GM21576 (cell line): ENCODE data around the gene DBET.
"Not testable (repeated sequence)": the region's sequence is repeated elsewhere in the genome, so short reads cannot be mapped to it uniquely, and the experiment has no call there.

Source experiments
- ATAC-seq: cut with Tn5 transposase; IDR thresholded peaks from one replicate; pipeline ENCODE4 v1.9.1; 2021; ENCODE audit warnings: mild to moderate bottlenecking, moderate library complexity; ENCODE audit not compliant: unreplicated experiment

The DBET gene

DNA sequence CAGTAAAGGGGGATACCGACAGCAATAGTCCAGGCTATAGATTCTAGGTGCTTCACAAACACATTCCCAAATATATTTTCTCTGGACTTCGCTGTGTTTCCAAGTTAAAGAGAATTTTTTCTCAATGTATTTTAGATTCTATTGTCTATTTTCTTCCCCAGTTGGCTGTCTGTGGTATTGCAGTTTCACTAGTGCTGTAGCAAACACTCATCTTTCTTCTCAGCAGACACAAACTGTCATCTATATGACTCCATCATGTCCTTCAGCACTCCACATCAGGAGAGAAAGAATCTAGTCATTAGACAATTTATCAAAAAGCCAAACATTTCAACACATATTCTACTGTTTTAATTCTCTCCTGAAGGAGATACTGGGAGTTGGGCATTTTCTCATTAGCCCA, at the start of gene DBET:
TSS of gene DBET (plus strand) at position 161 of the 400 bp plus-strand sequence.
- ATAC-seq: not testable (repeated sequence)

DNA sequence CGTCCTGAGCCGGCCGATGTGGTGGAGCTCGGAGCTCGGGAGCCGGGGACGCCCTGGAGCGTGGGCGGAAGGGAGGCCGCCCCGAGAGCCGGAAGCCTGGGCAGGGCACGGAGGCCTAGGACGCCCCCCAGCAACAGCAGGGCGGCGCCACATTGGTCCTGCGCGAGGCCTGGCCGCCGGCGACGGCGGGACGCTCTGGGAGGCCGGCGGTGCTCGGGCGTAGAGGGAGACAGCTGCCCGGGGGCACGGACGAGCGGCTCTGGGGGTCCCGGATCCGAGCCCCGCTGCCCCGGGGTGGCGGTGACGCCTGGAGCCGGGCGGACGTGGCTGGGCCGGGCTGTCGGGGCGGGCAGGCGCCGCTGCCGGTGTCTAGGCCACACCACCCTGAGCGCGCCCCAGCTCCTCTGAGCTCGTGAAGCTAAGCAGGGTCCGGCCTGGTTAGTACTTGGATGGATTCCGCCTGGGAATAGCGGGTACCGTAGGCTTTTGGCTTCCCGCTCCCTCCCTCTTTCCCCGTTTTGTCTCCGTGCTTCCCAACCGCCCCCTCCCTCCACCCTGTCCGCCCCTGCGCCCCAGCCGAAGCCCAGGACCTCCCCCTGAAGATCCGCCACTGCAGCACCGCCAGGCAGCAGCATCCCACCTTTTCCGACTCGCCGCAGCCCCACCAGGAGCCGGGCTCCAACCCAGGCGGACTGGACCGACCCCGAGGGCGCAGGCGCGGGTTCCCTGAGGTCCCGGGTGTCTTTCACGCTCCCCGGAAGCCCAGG, 49.3 kb upstream of the DBET start:
- ATAC-seq: no peak

DNA sequence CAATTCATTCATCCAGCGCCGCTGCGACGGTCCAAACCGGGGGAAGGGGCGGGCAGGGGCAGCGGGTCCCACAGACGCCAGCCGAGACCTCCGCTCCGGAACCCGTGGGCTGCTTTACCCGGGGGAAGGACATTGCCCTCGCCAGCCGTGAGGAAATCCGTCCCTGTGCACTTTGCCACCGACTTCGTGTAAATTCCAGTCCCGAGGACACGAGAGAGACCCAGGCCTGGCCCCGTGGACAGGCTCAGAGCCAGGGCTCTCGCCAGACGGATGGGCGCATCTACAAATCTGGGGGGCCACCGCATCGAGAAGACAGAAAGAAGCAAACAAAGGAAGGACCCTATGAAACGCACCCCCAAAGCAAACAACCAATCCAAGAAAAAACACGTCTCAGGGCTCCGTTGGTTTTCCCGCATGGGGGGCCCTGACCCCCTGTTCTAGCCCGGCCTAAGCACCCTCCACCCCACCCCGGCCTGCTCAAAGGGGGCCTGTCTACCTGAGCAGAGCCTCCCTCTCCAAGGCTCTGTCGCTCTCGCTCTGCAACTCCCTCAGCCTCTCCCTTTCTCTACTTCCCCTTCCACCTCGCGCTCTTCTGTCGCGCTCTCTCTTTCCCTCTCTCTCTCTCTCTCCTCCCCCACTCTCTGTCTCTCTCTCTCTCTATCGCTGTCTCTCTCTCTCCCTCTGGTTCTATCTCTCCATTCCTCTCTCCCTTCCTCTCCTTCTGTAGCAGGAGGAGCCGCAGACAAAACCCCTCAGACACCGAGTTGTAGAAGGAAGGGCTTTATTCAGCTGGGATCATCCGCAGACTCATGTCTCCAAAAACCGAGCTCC, 48.5 kb upstream of the DBET start:
- ATAC-seq: no peak

- ATAC-seq: no peak
Observed at GRCh38 chr4:190016369-190017289, 47.7 kb upstream of the DBET start.

DNA sequence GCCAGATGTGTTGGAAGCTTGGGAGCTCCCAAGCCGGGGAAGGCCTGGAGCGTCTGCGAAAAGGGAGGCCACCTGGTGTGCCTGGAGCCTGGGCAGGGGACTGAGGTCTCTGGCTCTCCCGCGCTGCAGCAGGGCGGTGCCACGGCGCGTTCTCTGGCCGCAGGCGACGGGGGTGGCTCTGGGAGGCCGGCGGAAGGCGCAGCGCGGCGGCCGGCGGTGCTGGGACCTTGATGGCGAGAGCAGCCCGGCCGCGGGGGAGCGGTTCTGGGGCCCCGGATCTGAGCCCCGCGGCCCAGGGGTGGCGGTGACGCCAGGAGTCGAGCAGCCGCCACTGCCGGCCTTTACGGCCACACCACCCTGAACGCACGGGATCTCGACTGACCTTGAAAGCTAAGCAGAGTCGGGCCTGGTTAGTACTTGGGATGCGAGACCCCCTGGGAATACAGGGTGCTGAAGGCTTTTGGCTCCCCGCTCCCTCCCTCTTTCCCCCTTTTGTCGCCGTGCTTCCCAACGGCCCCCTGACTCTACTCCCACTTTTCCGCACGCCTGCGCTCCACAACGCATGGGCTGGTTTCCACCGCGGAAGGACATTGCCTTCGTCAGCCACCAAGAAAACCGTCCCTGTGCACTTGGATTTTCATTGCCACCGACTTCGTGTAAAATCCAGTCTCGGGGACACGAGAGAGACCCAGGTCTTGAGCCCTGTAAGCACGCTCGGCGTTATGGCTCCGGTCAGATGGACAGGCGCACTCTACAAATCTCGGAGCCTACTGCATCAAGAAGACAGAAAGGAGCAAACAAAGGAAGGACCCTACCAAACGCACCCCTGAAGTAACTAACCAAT, 46.7 kb upstream of the DBET start:
- no peak for ATAC-seq

DNA sequence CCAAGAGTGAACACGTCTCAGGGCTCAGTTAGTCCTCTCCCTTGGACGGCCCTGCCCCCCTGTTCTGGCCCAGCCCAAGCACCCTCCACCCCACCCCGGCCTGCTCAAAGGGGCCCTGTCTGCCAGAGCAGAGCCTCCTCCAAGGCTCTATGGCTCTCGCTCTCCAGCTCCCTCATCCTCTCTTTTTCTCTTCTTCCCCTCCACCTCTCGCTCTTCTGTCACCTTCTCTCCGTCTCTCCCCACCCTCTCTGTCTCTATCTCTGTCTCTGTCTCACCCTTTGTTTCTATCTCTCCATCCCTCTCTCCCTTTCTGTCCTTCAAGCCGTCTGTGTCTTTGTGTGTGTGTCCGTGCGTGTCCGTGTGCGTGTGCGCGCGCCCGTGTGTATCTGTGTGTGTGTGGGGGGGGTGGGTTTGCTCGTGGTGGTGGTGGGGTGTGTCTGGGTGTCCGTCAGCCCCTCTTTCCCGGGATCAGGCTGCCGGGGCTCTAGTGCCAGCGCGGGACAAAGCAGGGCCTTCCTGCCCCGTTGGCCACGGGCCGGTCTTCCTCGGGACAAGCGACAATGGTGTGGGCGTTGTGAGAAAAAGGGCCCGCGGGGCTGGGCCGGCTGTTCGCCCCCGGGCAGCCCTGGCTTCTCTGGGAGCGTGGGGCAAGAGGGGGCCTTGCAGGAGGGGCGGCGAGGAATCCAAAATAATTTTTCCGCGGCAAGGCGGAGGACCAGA, 45.9 kb upstream of the DBET start:
- ATAC-seq: no peak

DNA sequence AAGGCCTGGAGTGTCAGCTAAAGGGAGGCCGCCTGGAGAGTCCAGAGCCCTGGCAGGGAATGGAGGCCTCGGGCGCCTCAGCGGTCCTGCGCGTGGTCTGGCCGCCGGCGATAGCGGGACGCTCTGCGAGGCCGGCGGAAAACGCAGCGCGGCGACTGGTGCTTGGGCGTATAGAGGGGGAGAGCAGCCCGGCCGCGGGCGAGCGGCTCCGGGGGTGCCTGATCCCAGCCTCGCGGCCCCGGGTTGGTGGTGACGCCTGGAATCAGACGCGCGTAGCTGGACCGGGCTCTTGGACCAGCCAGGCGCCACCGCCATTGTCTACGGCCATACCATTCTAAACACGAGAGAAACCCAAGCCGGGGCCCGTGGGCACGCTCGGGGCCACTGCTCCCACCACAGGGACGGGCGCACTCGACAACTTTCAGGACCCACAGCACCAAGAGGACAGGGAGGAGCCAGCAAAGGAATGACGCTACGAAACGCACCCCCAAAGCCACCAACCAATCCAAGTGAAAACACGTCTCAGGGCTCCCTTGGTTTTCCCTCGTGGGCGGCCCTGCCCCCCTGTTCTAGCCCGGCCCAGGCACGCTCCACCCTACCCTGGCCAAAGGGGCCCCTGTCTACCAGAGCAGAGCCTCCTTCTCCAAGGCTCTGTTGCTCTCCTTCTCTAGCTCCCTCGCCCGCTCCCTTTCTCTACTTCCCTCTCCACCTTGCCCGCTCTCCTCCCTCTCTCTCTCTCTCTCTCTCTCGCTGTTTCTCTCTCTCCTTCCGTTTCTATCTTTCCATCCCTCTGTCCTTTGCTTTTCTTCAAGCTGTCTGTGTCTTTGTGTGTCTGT, 45.1 kb upstream of the DBET start:
- ATAC-seq: no peak

- ATAC-seq: not testable (repeated sequence)
Observed at GRCh38 chr4:190019859-190020463, 44.3 kb upstream of the DBET start.

- ATAC-seq: no peak
Observed at GRCh38 chr4:190020790-190021717, 43.2 kb upstream of the DBET start.

GRCh38 chr4:190021973-190022372, 42.3 kb upstream of the DBET start:
- ATAC-seq: not testable (repeated sequence)

DNA sequence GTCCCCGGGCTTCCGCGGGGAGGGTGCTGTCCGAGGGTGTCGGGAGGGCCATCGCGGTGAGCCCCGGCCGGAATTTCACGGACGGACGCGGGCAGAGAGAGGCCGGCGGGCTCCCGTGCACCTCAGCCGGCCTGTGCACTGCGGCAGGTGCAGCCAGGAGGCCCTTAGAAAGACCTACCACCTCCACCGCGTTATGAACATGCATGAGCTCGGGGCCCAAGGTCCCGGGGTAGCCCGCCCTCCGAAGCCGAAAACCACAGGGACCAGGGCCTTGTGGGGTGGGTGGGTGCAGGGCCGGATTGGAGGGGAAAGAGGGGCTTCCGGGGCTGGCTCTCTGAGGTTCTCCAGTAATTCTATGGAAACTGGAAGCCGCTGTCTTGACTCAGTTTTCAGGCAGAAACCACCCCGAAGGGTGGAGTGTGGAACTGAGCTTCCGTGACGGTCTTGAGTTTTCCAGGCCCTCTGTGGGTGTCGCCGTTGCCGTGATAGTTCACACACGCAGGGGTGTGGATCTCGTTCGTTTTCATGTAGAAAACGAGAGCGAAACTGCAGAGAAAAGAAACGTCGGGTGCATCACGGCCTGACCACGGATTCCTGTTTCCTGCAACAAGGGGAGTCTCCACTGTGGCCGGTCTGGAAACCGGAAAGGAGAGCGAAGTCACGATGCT, 41.6 kb upstream of the DBET start:
- ATAC-seq: not testable (repeated sequence)

DNA sequence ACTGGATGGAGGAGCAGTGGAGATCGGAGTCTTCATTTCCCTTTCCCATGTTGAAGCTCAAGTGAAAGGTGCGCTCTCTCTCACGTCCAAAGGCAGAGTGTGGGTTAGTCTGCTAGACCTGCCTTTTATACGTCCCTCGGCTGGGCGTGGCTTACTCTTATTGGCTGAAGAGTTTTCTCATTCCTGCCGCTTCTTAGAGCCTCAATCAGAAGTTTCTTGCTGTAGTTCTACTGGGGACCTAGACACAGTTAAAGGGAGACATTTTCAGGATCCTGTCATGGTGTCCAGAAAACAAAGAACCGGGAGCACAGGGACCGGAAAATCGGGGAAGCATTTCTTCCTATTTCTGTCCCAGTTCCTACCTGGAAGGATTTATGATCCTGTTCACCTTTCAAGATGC, 37.1 kb upstream of the DBET start, which contains the start of gene FRG2:
TSS of gene FRG2 (minus strand) at position 101 of the 400 bp plus-strand sequence. CDS start at position 49, 52 bp downstream.
- ATAC-seq: not testable (repeated sequence)

GRCh38 chr4:190031264-190031663, 33.0 kb upstream of the DBET start:
- not testable (repeated sequence) for ATAC-seq

DNA sequence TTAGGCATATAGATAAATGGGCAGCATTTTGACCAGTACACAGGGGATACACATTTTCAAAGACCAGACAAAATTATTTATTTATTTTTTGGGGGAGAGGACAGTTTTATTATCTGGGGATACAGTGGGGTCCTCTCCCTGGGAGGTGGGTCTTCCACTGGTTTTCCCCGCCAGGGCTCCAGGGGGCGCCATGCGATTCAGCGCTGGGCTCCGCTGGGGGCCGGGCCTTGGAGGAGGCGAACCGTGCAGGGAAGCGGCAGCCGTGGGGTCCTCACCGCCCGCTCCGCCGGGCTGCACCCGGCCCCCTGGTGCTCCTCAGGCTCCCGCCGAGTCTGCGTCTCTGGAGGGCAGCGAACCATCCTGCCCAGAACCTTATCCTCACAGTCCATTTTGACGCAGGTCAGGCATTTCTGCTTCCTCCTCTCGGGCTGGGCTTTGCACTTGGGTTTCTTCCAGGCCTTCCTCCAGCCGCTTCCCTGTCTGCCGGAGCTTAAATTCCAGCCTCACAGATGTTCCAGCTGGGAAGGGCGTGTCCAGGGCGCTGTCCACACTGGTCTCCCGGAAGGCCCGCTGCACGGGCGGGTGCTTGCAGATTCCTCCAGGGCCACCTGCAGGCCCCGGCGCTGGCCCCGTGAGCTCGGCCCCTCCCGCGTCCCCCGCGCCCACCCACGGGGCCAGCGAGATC, 26.5 kb upstream of the DBET start:
- ATAC-seq: not testable (repeated sequence)

GRCh38 chr4:190040873-190041272, 23.4 kb upstream of the DBET start:
- not testable (repeated sequence) for ATAC-seq

DNA sequence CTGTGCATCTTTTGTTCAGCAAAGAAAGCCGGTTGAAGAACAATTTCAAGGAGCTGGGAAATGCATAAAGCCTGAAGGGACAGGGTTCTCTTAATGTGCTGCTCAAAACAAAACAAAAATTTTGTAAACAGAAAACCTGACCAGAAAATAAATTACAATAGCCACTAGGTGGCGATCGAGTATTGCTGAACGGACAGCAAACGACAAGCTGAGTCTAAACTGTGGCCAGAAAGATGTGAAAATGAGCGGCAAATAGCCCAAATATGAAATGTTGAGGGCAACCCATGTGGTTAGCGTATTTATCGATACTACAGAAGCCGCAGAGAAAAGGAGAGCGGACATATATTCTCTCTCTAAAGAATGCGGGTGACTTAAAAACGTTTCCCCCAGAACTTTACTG, 16.7 kb upstream of the DBET start:
- ATAC-seq: not testable (repeated sequence)
